Fibroblast of skin of right biceps (primary cell): ENCODE results near the gene USP48.

Experiments
- DNase-seq: peaks from one replicate; pipeline ENCODE4 v3.0.0-alpha.2; 2013

The USP48 gene

GRCh38 chr1:21736011-21736410 lies 46.9 kb downstream of the USP48 start:
- no peak for DNase-seq

GRCh38 chr1:21734526-21734925 lies 48.4 kb downstream of the USP48 start:
- DNase-seq, result no peak

- DNase-seq, result no peak
Measured at GRCh38 chr1:21732664-21733063, 50.3 kb downstream of the USP48 start.

GRCh38 chr1:21725748-21726392 lies 57.1 kb downstream of the USP48 start:
- DNase-seq, result no peak

- DNase-seq, result no peak
Measured at GRCh38 chr1:21724570-21724969, 58.4 kb downstream of the USP48 start.

- DNase-seq, result no peak
Measured at GRCh38 chr1:21724098-21724497, 58.9 kb downstream of the USP48 start.

GRCh38 chr1:21721295-21721985 lies 61.5 kb downstream of the USP48 start:
- no peak for DNase-seq

GRCh38 chr1:21716169-21716568 lies 66.8 kb downstream of the USP48 start:
- DNase-seq, result no peak

- no peak for DNase-seq
Measured at GRCh38 chr1:21707891-21708290, 75.1 kb downstream of the USP48 start.

GRCh38 chr1:21707086-21707840 lies 75.7 kb downstream of the USP48 start:
- DNase-seq, result no peak

- DNase-seq, result peak; percentile 11
Measured at GRCh38 chr1:21706151-21706835, 76.7 kb downstream of the USP48 start.

GRCh38 chr1:21705303-21705980 lies 77.5 kb downstream of the USP48 start:
- no peak for DNase-seq

GRCh38 chr1:21704145-21704544 lies 78.8 kb downstream of the USP48 start:
- DNase-seq, result no peak

- DNase-seq, result peak; percentile 72
Measured at GRCh38 chr1:21703318-21703963, 79.5 kb downstream of the USP48 start.

GRCh38 chr1:21702780-21703179 lies 80.2 kb downstream of the USP48 start:
- no peak for DNase-seq

GRCh38 chr1:21701401-21701800 lies 81.5 kb downstream of the USP48 start:
- DNase-seq, result no peak

- no peak for DNase-seq
Measured at GRCh38 chr1:21700094-21700493, 82.9 kb downstream of the USP48 start.

- DNase-seq, result no peak
Measured at GRCh38 chr1:21696931-21697330, 86.0 kb downstream of the USP48 start.

- DNase-seq, result no peak
Measured at GRCh38 chr1:21693732-21694131, 89.2 kb downstream of the USP48 start.

GRCh38 chr1:21691739-21692138 lies 91.2 kb downstream of the USP48 start:
- DNase-seq, result no peak

GRCh38 chr1:21689661-21690372 lies 93.1 kb downstream of the USP48 start:
- DNase-seq, result no peak

GRCh38 chr1:21687081-21687529 lies 95.8 kb downstream of the USP48 start:
- DNase-seq, result no peak
